ENCODE data around the gene HCAR2.
"Not testable (repeated sequence)": the region's sequence is repeated elsewhere in the genome, so short reads cannot be mapped to it uniquely, and the experiment has no call there.

HCAR2 gene

DNA sequence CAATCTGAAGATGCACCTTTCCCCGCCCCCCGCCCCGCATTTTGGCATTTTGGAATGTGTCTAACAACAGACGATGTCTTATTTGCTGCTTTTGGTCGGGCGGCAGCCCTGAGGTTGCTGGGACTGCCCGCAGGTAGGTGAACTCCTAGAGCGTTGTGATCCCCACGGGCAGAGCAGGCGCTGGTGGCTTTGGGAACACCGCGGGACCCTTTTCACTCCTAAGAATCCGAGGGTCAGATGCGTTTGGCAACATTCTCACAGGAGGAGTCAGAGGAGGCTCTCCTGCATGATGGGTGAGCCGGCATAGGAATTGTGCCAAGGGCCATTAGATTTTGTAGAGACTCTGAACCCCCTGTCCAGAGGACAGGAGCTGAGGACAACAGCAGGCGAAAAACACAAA is 41.9 kb downstream of the HCAR2 start:
- DNase-seq = no peak

DNA sequence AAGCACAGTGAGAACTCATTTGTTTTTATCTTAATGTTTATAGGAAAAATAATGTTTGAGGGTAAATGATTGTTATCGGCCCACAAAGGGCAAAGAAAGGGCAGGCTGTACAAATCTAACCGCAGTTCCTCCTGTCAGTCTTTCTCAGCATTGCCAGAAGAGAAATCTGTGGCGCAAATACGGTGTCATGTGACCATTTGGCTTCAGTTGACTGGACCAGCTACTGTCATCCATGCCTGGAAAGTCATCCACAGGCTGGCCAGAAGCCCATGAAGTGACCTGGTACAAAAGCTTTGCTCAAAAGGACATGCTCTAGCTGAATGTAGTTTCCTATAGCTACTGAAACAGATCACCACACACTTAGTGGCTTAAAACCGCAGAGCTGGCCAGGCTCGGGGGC is 43.6 kb downstream of the HCAR2 start:
- no peak for DNase-seq

DNA sequence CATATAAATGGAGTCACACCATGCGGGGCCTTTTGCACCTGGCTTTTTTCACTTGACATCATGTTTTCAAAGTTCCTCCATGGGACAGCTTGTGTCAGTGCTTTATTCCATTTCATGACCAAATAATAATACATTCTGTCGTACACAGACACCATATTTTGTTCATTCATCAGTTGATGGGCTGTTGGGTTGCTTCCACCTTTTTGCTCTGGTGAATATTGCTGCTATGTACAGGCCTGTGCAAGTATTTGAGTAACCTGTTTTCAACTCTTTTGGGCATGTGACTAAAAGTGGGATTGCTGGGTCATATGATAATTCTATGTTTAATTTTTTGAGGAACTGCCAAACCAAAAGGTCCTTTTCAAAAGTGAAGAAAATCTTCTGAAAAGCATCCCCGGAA is 46.9 kb downstream of the HCAR2 start:
- no peak for DNase-seq

DNA sequence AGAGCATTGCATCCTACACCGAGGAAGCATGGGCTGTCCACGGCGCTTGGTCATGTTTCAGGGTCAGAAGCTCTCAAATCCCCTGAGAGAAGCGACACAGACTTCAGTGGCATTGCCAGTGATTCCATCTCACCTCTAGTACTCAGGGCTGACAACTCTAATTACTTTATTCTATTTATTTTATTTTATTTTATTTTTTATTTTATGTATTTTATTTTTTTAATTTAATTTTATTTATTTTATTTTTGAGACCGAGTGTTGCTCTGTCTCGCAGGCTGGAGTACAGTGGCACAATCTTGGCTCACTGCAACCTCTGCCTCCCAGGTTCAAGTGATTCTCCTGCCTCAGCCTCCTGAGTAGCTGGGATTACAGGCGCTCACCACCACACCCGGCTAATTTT is 49.9 kb downstream of the HCAR2 start:
- DNase-seq = not testable (repeated sequence)

DNA sequence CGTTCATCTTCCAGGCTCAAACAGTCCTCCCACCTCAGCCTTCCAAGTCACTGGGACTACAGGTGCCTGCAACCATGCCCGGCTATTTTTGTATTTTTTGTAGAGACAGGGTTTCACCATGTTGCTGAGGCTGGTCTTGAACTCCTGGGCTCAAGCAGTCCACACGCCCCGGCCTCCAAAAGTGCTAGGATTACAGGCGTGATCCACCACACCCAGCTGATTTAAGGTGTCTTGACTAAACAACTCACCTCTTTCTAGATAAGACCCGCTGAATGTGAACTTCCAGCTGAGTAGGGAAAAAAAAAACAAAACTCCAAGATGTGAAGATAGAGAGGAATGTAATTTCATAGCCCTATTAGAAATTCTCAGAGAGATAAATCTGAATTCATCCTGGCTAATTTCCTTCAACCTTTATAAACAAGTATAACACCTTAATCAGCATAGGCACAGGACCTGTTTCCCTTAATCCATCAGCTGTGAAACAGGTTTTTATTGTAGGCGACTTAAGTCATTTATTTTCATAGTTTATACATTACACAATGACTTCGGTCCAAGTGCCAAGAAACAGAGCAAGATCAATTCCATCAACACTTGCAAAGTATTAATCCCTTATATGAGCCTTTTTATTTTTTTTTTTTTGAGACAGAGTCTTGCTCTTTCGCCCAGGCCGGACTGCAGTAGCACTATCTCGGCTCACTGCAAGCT is 51.5 kb downstream of the HCAR2 start:
- DNase-seq = no peak
